Sigmoid colon (tissue), 7 donors: ENCODE measurements around the gene LONRF2. TPM values are rescaled to one million over a fixed set of nuclear protein-coding genes. Genes with fewer than 3 reads are reported as not detected.

Experiments
- DNase-seq: peaks from one replicate; pipeline ENCODE4 v3.0.0-alpha.2; 2019
- H3K27ac ChIP-seq, 4 donors: fragments of 200-600 bp; sonication (generic); one replicate each; pipeline ENCODE4 v1.5.1; 2016 to 2019; ENCODE audit warnings: mild to moderate bottlenecking in 1 of 4
- H3K27me3 ChIP-seq, 3 donors: fragments of 200-600 bp; sonication (generic); one replicate each; pipeline ENCODE4 v1.5.1; 2019; ENCODE audit warnings: mild to moderate bottlenecking in 1 of 3
- H3K36me3 ChIP-seq, 4 donors: fragments of 200-600 bp; sonication (generic); one replicate each; pipeline ENCODE4 v1.5.1; 2016 to 2019
- H3K4me1 ChIP-seq, 4 donors: fragments of 200-600 bp; sonication (generic); one replicate each; pipeline ENCODE4 v1.5.1; 2017 to 2019
- H3K4me3 ChIP-seq, 4 donors: fragments of 200-600 bp; sonication (generic); one replicate each; pipeline ENCODE4 v1.5.1; 2017 to 2019; ENCODE audit warnings: mild to moderate bottlenecking in 2 of 4, moderate library complexity in 1 of 4
- H3K9me3 ChIP-seq, 4 donors: fragments of 200-600 bp in 3 of 4; sonication (generic) in 3 of 4; one replicate each; pipeline versions ENCODE4 v1.5.1 to v1.6.1; 2013 to 2019
- EP300 ChIP-seq, 4 donors: sonication (generic); formaldehyde crosslinking; IDR thresholded peaks; one replicate each; pipeline ENCODE4 v1.6.1; 2017; ENCODE audit warnings: antibody characterized with exemption in 4 of 4
- POLR2A ChIP-seq, 2 donors: fragments of 450-650 bp; IDR thresholded peaks; one replicate each; pipeline ENCODE4 v1.6.1; 2016; ENCODE audit warnings: antibody characterized with exemption in 2 of 2, mild to moderate bottlenecking in 2 of 2, moderate library complexity in 2 of 2
- POLR2AphosphoS5 ChIP-seq, 4 donors: sonication (generic); formaldehyde crosslinking; IDR thresholded peaks; one replicate each; pipeline ENCODE4 v1.6.1; 2017; ENCODE audit warnings: antibody characterized with exemption in 4 of 4
- WGBS, 2 donors: extraction: QIAGEN DNeasy Blood & Tissue Kit; methylation state at CpG; one replicate each; pipeline ENCODE4 v1.1.7; 2013; 5-methylcytosine and 5-hydroxymethylcytosine counted together
- intact Hi-C: fragments of 100-400 bp; cut with DNase I; formaldehyde crosslinking; loops from one replicate; pipeline ENCODE4 v1.15.1; 2023
- polyA plus RNA-seq, 3 donors: library from polyadenylated mRNA; stranded (reverse); fragments of 200-250 nt; gene quantifications; one replicate each; pipeline ENCODE4 v1.2.3, GENCODE V29; 2013
- total RNA-seq, 4 donors: library from RNA; depleted of rRNA; stranded (reverse); fragments of >200 nt; gene quantifications; one replicate each; pipeline ENCODE4 v1.1.0, GENCODE V29; 2016
- TF ChIP-seq, protein P1 (sequence below), 4 experiments: fragments of 450-650 bp in 3 of 4; fragments of 200-600 bp in 1 of 4; IDR thresholded peaks; one replicate each; pipeline ENCODE4 v1.5.1; 2016 to 2019; ENCODE audit warnings: antibody characterized with exemption in 4 of 4, mild to moderate bottlenecking in 3 of 4, moderate library complexity in 2 of 4
- donor health status: healthy with polysubstance abuse.
- donor health status: Bipolar disorder and iron deficiency.
- donor health status: healthy.

Gene LONRF2
- total and polyA plus RNA-seq, 7 donors, result under 0.01 to 25.8 (median 14.6) TPM

DNA sequence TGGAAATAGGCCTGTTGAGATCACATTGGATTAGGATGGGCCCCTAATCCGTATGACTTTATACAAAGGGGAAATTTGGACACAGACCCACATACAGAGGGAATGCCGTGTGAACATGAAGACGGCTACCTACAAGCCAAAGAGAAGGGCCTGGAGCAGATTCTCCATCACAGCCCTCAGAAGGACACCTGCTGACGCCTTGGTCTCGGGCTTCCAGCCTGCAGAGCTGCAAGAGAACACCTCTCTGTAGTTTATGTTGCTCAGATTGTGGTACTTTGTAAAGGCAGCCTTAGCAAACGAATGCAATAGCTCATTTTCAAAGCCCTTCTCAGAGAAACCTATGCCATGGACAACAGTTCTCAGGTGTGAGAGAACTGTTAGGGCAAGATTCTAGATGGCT is 86.1 kb downstream of the LONRF2 start:
- no peaks in the 10 kb centered on the region for H3K36me3 ChIP-seq
- H3K4me3 ChIP-seq, result no peak overlapping the region
- no peaks in the 10 kb centered on the region for H3K9me3 ChIP-seq
- H3K4me1 ChIP-seq, result no peaks in the 10 kb centered on the region
- no peak overlapping the region for H3K27ac ChIP-seq
- H3K27me3 ChIP-seq, result no peaks in the 10 kb centered on the region
- WGBS, 2 donors, result 82 to 89% methylated on average over 6 of the region's 6 CpGs
- TF ChIP-seq POLR2A (IDR thresholded peaks at IDR 0.05) (no peak), POLR2AphosphoS5 (IDR thresholded peaks at IDR 0.05) (no peak), EP300 (IDR thresholded peaks at IDR 0.05) (no peak)
- intact Hi-C loops, result no loop called here
- DNase-seq, result no peak

DNA sequence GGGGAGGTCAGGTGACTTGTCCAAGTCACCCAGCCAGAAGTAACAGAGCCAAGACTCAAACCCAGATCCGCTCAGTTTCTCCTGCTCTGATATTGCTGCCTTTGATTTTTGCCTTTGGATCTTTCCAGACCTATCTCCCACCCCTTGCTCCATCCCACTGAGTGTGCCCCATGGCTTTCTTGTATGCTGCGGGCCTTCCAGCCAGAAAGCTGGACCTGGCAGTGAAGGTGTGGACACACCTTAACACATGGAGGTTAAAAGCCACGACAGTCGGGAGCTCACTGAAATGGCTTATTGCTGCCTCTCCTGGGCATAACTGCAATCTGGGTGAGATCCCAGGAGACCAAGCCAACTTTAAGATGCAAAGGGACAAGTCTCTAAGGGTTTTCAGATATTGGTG is 86.7 kb downstream of the LONRF2 start:
- no peak for DNase-seq
- 77% methylated on average over 4 of the region's 4 CpGs for WGBS, 2 donors
- Histone ChIP-seq H3K36me3 (no peaks in the 10 kb centered on the region), H3K4me3 (no peak overlapping the region), H3K9me3 (no peaks in the 10 kb centered on the region), H3K27me3 (no peaks in the 10 kb centered on the region), H3K4me1 (no peaks in the 10 kb centered on the region), H3K27ac (no peak overlapping the region)
- TF ChIP-seq, protein P1, sequence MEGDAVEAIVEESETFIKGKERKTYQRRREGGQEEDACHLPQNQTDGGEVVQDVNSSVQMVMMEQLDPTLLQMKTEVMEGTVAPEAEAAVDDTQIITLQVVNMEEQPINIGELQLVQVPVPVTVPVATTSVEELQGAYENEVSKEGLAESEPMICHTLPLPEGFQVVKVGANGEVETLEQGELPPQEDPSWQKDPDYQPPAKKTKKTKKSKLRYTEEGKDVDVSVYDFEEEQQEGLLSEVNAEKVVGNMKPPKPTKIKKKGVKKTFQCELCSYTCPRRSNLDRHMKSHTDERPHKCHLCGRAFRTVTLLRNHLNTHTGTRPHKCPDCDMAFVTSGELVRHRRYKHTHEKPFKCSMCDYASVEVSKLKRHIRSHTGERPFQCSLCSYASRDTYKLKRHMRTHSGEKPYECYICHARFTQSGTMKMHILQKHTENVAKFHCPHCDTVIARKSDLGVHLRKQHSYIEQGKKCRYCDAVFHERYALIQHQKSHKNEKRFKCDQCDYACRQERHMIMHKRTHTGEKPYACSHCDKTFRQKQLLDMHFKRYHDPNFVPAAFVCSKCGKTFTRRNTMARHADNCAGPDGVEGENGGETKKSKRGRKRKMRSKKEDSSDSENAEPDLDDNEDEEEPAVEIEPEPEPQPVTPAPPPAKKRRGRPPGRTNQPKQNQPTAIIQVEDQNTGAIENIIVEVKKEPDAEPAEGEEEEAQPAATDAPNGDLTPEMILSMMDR (IDR thresholded peaks at IDR 0.05), result no peak
- TF ChIP-seq POLR2A (IDR thresholded peaks at IDR 0.05), result no peak
- TF ChIP-seq EP300 (IDR thresholded peaks at IDR 0.05), result no peak
- no peak for TF ChIP-seq POLR2AphosphoS5 (IDR thresholded peaks at IDR 0.05)
- intact Hi-C loops, result no loop called here

DNA sequence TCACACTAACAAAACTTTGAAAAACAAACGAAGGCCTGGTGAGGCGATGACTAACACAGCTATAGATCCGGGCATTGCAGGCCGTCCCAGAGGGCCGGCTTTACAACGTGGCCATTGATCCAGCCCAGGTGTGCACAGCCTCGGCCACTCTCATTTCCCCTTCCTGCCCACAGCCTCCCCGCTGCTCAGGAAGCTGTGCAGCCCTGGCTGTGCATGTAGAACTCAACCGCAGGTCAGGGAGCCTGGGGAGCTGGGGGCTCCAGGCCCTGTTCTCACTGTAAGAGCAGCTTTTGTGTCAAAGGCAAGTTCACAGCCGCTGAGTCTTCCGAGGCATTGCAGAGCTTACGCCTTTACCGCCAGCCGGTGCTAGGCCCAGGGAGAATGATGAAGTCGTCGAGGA is 87.2 kb downstream of the LONRF2 start:
- DNase-seq, result no peak
- Histone ChIP-seq H3K4me1 (no peaks in the 10 kb centered on the region), H3K4me3 (no peak overlapping the region), H3K27me3 (no peaks in the 10 kb centered on the region), H3K36me3 (no peaks in the 10 kb centered on the region), H3K9me3 (no peaks in the 10 kb centered on the region), H3K27ac (no peak overlapping the region)
- WGBS, 2 donors, result 41 to 75% methylated on average over 16 of the region's 16 CpGs
- intact Hi-C loops, result no loop called here
- TF ChIP-seq POLR2AphosphoS5 (IDR thresholded peaks at IDR 0.05) (no peak), EP300 (IDR thresholded peaks at IDR 0.05) (no peak), POLR2A (IDR thresholded peaks at IDR 0.05) (no peak)
- TF ChIP-seq, protein P1 (IDR thresholded peaks at IDR 0.05), result no peak

DNA sequence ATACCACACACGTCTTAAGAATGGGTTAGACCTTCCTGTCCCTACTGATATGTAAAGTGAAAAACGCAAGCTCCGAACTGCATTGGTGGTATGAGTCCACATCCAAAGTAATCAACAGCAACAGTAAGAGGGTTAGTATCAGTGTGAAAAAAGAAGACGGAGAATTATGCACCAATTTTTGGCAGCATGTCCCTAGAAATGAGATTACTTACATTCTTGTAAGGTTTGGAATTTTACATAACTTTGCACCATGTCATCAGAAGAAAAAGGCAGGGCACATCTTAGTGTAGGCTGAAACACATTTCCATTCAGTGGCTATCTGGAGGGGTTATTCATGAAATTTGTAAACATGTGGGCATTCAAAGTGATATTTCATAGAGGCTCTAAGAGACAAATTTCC is 88.2 kb downstream of the LONRF2 start:
- Histone ChIP-seq H3K27ac (no peak overlapping the region), H3K27me3 (no peaks in the 10 kb centered on the region), H3K4me1 (no peaks in the 10 kb centered on the region), H3K9me3 (no peaks in the 10 kb centered on the region), H3K36me3 (no peaks in the 10 kb centered on the region), H3K4me3 (no peak overlapping the region)
- DNase-seq, result no peak
- TF ChIP-seq POLR2A (IDR thresholded peaks at IDR 0.05) (no peak), POLR2AphosphoS5 (IDR thresholded peaks at IDR 0.05) (no peak), EP300 (IDR thresholded peaks at IDR 0.05) (no peak)
- TF ChIP-seq, protein P1 (IDR thresholded peaks at IDR 0.05), result no peak
- intact Hi-C loops, result no loop called here
- WGBS, 2 donors, result 91 to 92% methylated on average over 4 of the region's 4 CpGs

DNA sequence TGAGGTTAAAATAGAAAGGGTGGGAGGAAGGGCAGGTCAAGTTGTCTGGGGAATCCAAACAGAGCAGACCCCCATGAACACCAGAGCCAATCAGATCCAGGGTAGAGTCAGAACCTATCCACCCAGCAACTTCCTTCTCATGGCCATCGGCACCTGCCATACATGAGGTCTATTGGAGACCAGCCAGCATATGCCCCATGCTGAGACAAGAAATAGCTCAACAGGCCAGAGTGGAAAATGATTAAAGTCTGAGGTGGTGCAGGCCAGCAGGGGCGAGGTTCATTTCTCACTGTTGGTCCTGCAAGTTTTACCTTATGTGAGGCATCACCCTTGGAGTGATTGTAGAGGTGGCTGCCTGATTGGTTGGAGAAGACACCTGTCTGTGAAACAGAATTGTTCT is 89.2 kb downstream of the LONRF2 start:
- H3K36me3 ChIP-seq, result no peaks in the 10 kb centered on the region
- TF ChIP-seq, protein P1 (IDR thresholded peaks at IDR 0.05), result no peak
- no peak for TF ChIP-seq EP300 (IDR thresholded peaks at IDR 0.05)
- no peak for TF ChIP-seq POLR2AphosphoS5 (IDR thresholded peaks at IDR 0.05)
- TF ChIP-seq POLR2A (IDR thresholded peaks at IDR 0.05), result no peak
- no peaks in the 10 kb centered on the region for H3K4me1 ChIP-seq
- H3K27me3 ChIP-seq, result no peaks in the 10 kb centered on the region
- WGBS, 2 donors, result 78 to 89% methylated on average over 2 of the region's 2 CpGs
- intact Hi-C loops, result no loop called here
- no peaks in the 10 kb centered on the region for H3K9me3 ChIP-seq
- H3K27ac ChIP-seq, result no peak overlapping the region
- no peak overlapping the region for H3K4me3 ChIP-seq
- DNase-seq, result no peak
